HT-29 (cell line): ENCODE measurements around the gene VWA8. TPM values are rescaled to one million over a fixed set of nuclear protein-coding genes. Genes with fewer than 3 reads are reported as not detected.
A peak's percentile ranks its signal among the peaks of the same experiment; 100 is the strongest.
"Not testable (repeated sequence)": the region's sequence is repeated elsewhere in the genome, so short reads cannot be mapped to it uniquely, and the experiment has no call there.

Experiments used
- DNase-seq: peaks from one replicate; pipeline ENCODE4 v3.0.0-alpha.2; 2015; ENCODE audit warnings: low spot score
- total RNA-seq: library from RNA; depleted of rRNA; stranded (reverse); fragments of >200 nt; shearing (Covaris generic); gene quantifications from 2 replicates; pipeline ENCODE4 v1.2.3, GENCODE V29; 2014

Gene VWA8
- total RNA-seq, 1 experiment from 2014 or later: 17.2 TPM

GRCh38 chr13:41647699-41648313 is 313.1 kb downstream of the VWA8 start:
- DNase-seq: peak; percentile 84

GRCh38 chr13:41645331-41645730 is 315.6 kb downstream of the VWA8 start:
- peak; percentile 58 for DNase-seq

GRCh38 chr13:41644742-41645141 is 316.2 kb downstream of the VWA8 start:
- DNase-seq: no peak

- no peak for DNase-seq
Observed at GRCh38 chr13:41643507-41643906, 317.4 kb downstream of the VWA8 start.

- DNase-seq: no peak
Observed at GRCh38 chr13:41641961-41642360, 318.9 kb downstream of the VWA8 start.

GRCh38 chr13:41641429-41641828 is 319.5 kb downstream of the VWA8 start:
- no peak for DNase-seq

GRCh38 chr13:41639955-41640780 is 320.7 kb downstream of the VWA8 start:
- peak; percentile 54 for DNase-seq

GRCh38 chr13:41639237-41639904 is 321.5 kb downstream of the VWA8 start:
- DNase-seq: no peak

- DNase-seq: no peak
Observed at GRCh38 chr13:41637586-41637985, 323.3 kb downstream of the VWA8 start.

- DNase-seq: not testable (repeated sequence)
Observed at GRCh38 chr13:41637032-41637431, 323.9 kb downstream of the VWA8 start.

- not testable (repeated sequence) for DNase-seq
Observed at GRCh38 chr13:41636590-41636989, 324.3 kb downstream of the VWA8 start.

- DNase-seq: no peak
Observed at GRCh38 chr13:41634407-41634806, 326.5 kb downstream of the VWA8 start.

- DNase-seq: no peak
Observed at GRCh38 chr13:41633776-41634175, 327.1 kb downstream of the VWA8 start.

GRCh38 chr13:41631296-41631965 is 329.5 kb downstream of the VWA8 start:
- DNase-seq: no peak

GRCh38 chr13:41627425-41627824 is 333.5 kb downstream of the VWA8 start:
- DNase-seq: no peak

- DNase-seq: no peak
Observed at GRCh38 chr13:41624041-41624440, 336.9 kb downstream of the VWA8 start.

- no peak for DNase-seq
Observed at GRCh38 chr13:41622432-41623429, 338.2 kb downstream of the VWA8 start.

- no peak for DNase-seq
Observed at GRCh38 chr13:41621716-41622431, 339.0 kb downstream of the VWA8 start.

- DNase-seq: not testable (repeated sequence)
Observed at GRCh38 chr13:41617633-41618032, 343.3 kb downstream of the VWA8 start.

GRCh38 chr13:41616151-41616550 is 344.8 kb downstream of the VWA8 start:
- no peak for DNase-seq
